ENCODE measurements around the gene PLA2G2C. TPM values are rescaled to one million over a fixed set of nuclear protein-coding genes. Genes with fewer than 3 reads are reported as not detected.

The PLA2G2C gene
- total and polyA plus RNA-seq, 2 donors (not counting 1 experiment from before 2014, with no cell fraction given): 0.03 TPM; not detected in 1

DNA sequence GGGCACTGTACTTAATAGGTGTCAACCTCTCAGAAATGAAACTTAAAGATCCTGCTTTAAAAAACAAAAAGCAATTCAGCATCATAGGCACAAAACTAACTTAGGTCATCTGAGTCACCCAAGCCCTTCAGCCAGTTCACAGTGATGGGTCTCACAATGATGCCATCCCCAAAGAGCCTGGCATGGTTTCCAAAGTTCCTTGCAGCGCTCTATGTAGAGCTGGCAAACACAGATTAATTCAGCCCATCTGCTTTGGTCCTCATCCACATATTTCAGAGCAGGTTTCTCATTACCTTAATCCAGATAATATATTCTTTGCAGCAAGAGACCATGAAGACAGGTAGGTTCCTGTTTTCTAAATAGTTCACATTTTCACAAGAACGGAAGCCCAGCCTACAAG is 14.6 kb upstream of the PLA2G2C start:
- Mint-ChIP-seq H3K27me3 (peaks cover 42% of the 10 kb centered on the region), H3K9me3 (ENCODE audit: insufficient read depth) (no peaks in the 10 kb centered on the region), H3K4me1 (no peaks in the 10 kb centered on the region), H3K4me3 (no peak overlapping the region), H3K27ac (no peak overlapping the region)
- Histone ChIP-seq H4K20me1 (ENCODE audit: control insufficient read depth, insufficient read depth, low read length, poor library complexity, severe bottlenecking) (no peaks in the 10 kb centered on the region), H3K4me3 (ENCODE audit: control extremely low read depth in 1 of 5, extremely low read depth in 1 of 5, insufficient read depth in 1 of 5, low read depth in 2 of 5, low read length in 4 of 5) (no peak overlapping the region), H3K4me2 (replicated peaks; ENCODE audit: low read depth, low read length, poor library complexity, severe bottlenecking) (no peak overlapping the region), H2AFZ (ENCODE audit: insufficient read depth, low read depth, low read length, poor library complexity, severe bottlenecking) (no peak overlapping the region), H3K4me1 (ENCODE audit: control insufficient read depth in 2 of 2, insufficient read depth in 2 of 2, low read length in 2 of 2) (no peaks in the 10 kb centered on the region), H3K79me2 (ENCODE audit: control insufficient read depth, insufficient read depth, low read length) (no peaks in the 10 kb centered on the region), H3K36me3 (replicated peaks in 1 of 2; ENCODE audit: control extremely low read depth in 1 of 2, control insufficient read depth in 1 of 2, extremely low read depth in 1 of 2, insufficient read depth in 2 of 2, low read length in 1 of 2) (no peaks in the 10 kb centered on the region), H3K9ac (ENCODE audit: low read length) (no peak overlapping the region), H3K9me3 (ENCODE audit: control extremely low read depth in 1 of 3, control insufficient read depth in 2 of 3, insufficient read depth in 1 of 3, low read length in 2 of 3) (no peaks in the 10 kb centered on the region), H3K27me3 (replicated peaks in 1 of 4; ENCODE audit: control extremely low read depth in 1 of 4, control insufficient read depth in 3 of 4, insufficient read depth in 4 of 4, low read length in 3 of 4) (peaks cover 0 to 28% (median 6%) of the 10 kb centered on the region in 4 experiments), H3K27ac (ENCODE audit: low read length in 2 of 2) (no peak overlapping the region)
- DNase-seq (no peak), ATAC-seq (ENCODE audit: low read depth) (no peak)
- TF ChIP-seq, protein P1, sequence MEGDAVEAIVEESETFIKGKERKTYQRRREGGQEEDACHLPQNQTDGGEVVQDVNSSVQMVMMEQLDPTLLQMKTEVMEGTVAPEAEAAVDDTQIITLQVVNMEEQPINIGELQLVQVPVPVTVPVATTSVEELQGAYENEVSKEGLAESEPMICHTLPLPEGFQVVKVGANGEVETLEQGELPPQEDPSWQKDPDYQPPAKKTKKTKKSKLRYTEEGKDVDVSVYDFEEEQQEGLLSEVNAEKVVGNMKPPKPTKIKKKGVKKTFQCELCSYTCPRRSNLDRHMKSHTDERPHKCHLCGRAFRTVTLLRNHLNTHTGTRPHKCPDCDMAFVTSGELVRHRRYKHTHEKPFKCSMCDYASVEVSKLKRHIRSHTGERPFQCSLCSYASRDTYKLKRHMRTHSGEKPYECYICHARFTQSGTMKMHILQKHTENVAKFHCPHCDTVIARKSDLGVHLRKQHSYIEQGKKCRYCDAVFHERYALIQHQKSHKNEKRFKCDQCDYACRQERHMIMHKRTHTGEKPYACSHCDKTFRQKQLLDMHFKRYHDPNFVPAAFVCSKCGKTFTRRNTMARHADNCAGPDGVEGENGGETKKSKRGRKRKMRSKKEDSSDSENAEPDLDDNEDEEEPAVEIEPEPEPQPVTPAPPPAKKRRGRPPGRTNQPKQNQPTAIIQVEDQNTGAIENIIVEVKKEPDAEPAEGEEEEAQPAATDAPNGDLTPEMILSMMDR (IDR thresholded peaks at IDR 0.05): no peak
- TF ChIP-seq EZH2 (IDR thresholded peaks at IDR 0.05; ENCODE audit: borderline replicate concordance, insufficient read depth, low read depth, low read length, poor library complexity, severe bottlenecking): no peak
- POLR2A ChIA-PET: no interaction called here
- CTCF ChIA-PET: interaction anchor here (1.2 to 1.6 kb wide), 3 partner anchors 12 to 226 kb away, joined by 3 to 5 read pairs (median 3); no protein-coding TSS in a partner anchor
- intact Hi-C loops (cut with micrococcal nuclease): no loop called here
- 58% methylated on average over 2 of the region's 2 CpGs for WGBS (ENCODE audit: insufficient coverage)

DNA sequence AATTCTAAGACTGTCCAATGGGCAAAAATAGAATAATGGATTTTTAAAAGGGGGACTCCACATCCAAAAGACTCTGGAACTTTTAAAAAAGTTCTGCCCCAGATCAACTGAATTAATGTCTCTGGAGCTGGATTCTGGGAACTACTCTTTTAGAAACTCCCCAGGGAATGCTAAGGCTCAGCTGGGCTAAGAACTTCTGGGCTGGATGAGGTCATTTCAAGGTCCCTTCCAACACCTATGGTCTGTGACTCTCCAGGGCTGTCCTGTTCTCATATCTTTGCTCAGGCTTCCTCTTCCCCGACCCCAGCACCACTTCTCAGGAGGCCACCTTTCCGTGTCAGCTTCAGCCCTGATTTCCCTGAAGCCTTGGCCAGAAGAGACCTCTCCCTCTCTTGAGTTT is 13.5 kb upstream of the PLA2G2C start:
- Histone ChIP-seq H3K4me3 (ENCODE audit: control extremely low read depth in 1 of 5, extremely low read depth in 1 of 5, insufficient read depth in 1 of 5, low read depth in 2 of 5, low read length in 4 of 5) (no peak overlapping the region), H3K4me1 (ENCODE audit: control insufficient read depth in 2 of 2, insufficient read depth in 2 of 2, low read length in 2 of 2) (peaks cover 3 to 4% of the 10 kb centered on the region in 2 donors), H3K27me3 (replicated peaks in 1 of 4; ENCODE audit: control extremely low read depth in 1 of 4, control insufficient read depth in 3 of 4, insufficient read depth in 4 of 4, low read length in 3 of 4) (peaks cover 0 to 27% (median 6%) of the 10 kb centered on the region in 4 experiments), H3K4me2 (replicated peaks; ENCODE audit: low read depth, low read length, poor library complexity, severe bottlenecking) (no peak overlapping the region), H3K27ac (ENCODE audit: low read length in 2 of 2) (no peak overlapping the region), H3K79me2 (ENCODE audit: control insufficient read depth, insufficient read depth, low read length) (no peaks in the 10 kb centered on the region), H3K9ac (ENCODE audit: low read length) (no peak overlapping the region), H3K9me3 (ENCODE audit: control extremely low read depth in 1 of 3, control insufficient read depth in 2 of 3, insufficient read depth in 1 of 3, low read length in 2 of 3) (no peaks in the 10 kb centered on the region), H4K20me1 (ENCODE audit: control insufficient read depth, insufficient read depth, low read length, poor library complexity, severe bottlenecking) (no peaks in the 10 kb centered on the region), H2AFZ (ENCODE audit: insufficient read depth, low read depth, low read length, poor library complexity, severe bottlenecking) (no peak overlapping the region), H3K36me3 (replicated peaks in 1 of 2; ENCODE audit: control extremely low read depth in 1 of 2, control insufficient read depth in 1 of 2, extremely low read depth in 1 of 2, insufficient read depth in 2 of 2, low read length in 1 of 2) (no peaks in the 10 kb centered on the region)
- WGBS (ENCODE audit: insufficient coverage): 48% methylated on average over 2 of the region's 2 CpGs
- H3K9me3 Mint-ChIP-seq (ENCODE audit: insufficient read depth): no peaks in the 10 kb centered on the region
- POLR2A ChIA-PET: no interaction called here
- intact Hi-C loops (cut with micrococcal nuclease): no loop called here
- no peak overlapping the region for H3K4me3 Mint-ChIP-seq
- peaks cover 48% of the 10 kb centered on the region for H3K27me3 Mint-ChIP-seq
- DNase-seq (no peak), ATAC-seq (ENCODE audit: low read depth) (no peak)
- no peak overlapping the region for H3K27ac Mint-ChIP-seq
- CTCF ChIA-PET: interaction anchor here (1.4 to 1.6 kb wide), 3 partner anchors 11 to 284 kb away, joined by 3 to 5 read pairs (median 4); no protein-coding TSS in a partner anchor
- no peak for TF ChIP-seq EZH2 (IDR thresholded peaks at IDR 0.05; ENCODE audit: borderline replicate concordance, insufficient read depth, low read depth, low read length, poor library complexity, severe bottlenecking)
- TF ChIP-seq, protein P1 (IDR thresholded peaks at IDR 0.05): no peak
- peaks cover 4% of the 10 kb centered on the region for H3K4me1 Mint-ChIP-seq

Measured in B cell (primary cell).